A673 (cell line): ENCODE results near the gene FETUB. TPM values are rescaled to one million over a fixed set of nuclear protein-coding genes. Genes with fewer than 3 reads are reported as not detected.

ENCODE experiments used
- BruUV-seq: library from RNA; stranded (reverse); fragments of 400-500 nt; replicated peaks from 2 replicates; lab custom pipeline; 2021; lab: Mats Ljungman, UMichigan
- CTCF ChIA-PET: fragments of 300-600 bp; sonication (Branson Sonifier 250); formaldehyde crosslinking; loops from one replicate; lab custom pipeline; 2022; ENCODE audit warnings: antibody characterized with exemption; lab: Charles Lee
- POLR2A ChIA-PET: fragments of 300-600 bp; sonication (Branson Sonifier 250); formaldehyde crosslinking; loops from one replicate; lab custom pipeline; 2022; ENCODE audit warnings: antibody characterized with exemption; ENCODE audit not compliant: low non-redundant PET; lab: Charles Lee
- DNase-seq: peaks from one replicate; pipeline ENCODE4 v3.0.0-alpha.2; 2015; ENCODE audit warnings: low spot score
- H3K27ac ChIP-seq: fragments of 200-600 bp; sonication (generic); 2 replicates; pipeline ENCODE4 v1.5.1; 2016; ENCODE audit warnings: mixed run types, low read depth, mild to moderate bottlenecking, mixed read lengths, antibody characterized with exemption, low read length; ENCODE audit not compliant: poor library complexity, severe bottlenecking
- H3K27me3 ChIP-seq: fragments of 200-600 bp; sonication (generic); replicated peaks from 2 replicates; pipeline ENCODE4 v1.6.1; 2017; ENCODE audit warnings: mixed run types, low read depth, mild to moderate bottlenecking, mixed read lengths, antibody characterized with exemption, low read length; ENCODE audit not compliant: insufficient read depth, poor library complexity
- H3K36me3 ChIP-seq: fragments of 200-600 bp; sonication (generic); 2 replicates; pipeline ENCODE4 v1.6.1; 2016; ENCODE audit warnings: mixed run types, mild to moderate bottlenecking, mixed read lengths, antibody characterized with exemption, low read length; ENCODE audit not compliant: insufficient read depth, poor library complexity, severe bottlenecking
- H3K4me1 ChIP-seq: fragments of 200-600 bp; sonication (generic); 2 replicates; pipeline ENCODE4 v1.6.1; 2017; ENCODE audit warnings: mixed run types, mild to moderate bottlenecking, mixed read lengths, antibody characterized with exemption, low read length; ENCODE audit not compliant: insufficient read depth, poor library complexity, severe bottlenecking
- H3K4me3 ChIP-seq: fragments of 200-600 bp; sonication (generic); 2 replicates; pipeline ENCODE4 v1.5.1; 2016; ENCODE audit warnings: low read depth, mixed run types, mild to moderate bottlenecking, mixed read lengths, low read length; ENCODE audit not compliant: poor library complexity, severe bottlenecking
- H3K9me3 ChIP-seq: fragments of 200-600 bp; sonication (generic); 2 replicates; pipeline ENCODE4 v1.6.1; 2016; ENCODE audit warnings: mixed run types, low read depth, mild to moderate bottlenecking, mixed read lengths, antibody characterized with exemption, low read length; ENCODE audit not compliant: poor library complexity, severe bottlenecking
- EZH2 ChIP-seq: fragments of 200-600 bp; sonication (generic); IDR thresholded peaks from 2 replicates; pipeline ENCODE4 v1.6.1; 2017; ENCODE audit warnings: borderline replicate concordance, low read depth, mild to moderate bottlenecking, mixed read lengths, antibody characterized with exemption, low read length; ENCODE audit not compliant: poor library complexity, severe bottlenecking
- intact Hi-C: fragments of 100-400 bp; cut with micrococcal nuclease; formaldehyde crosslinking; loops from one replicate; pipeline ENCODE4 v1.10.0; 2022; ENCODE audit not compliant: unreplicated experiment
- total RNA-seq: library from RNA; stranded (reverse); gene quantifications from 2 replicates; pipeline ENCODE4 v1.2.3, GENCODE V29; 2021
- TF ChIP-seq, protein P1 (sequence below): fragments of 300-800, 200-600 bp; sonication (generic); conservative IDR thresholded peaks from 2 replicates; pipeline ENCODE4 v1.5.1; 2017; ENCODE audit warnings: low read depth, mild to moderate bottlenecking, antibody characterized with exemption, low read length, moderate library complexity, mixed read lengths

Gene FETUB
- total RNA-seq, 1 experiment from 2014 or later, result not detected

DNA sequence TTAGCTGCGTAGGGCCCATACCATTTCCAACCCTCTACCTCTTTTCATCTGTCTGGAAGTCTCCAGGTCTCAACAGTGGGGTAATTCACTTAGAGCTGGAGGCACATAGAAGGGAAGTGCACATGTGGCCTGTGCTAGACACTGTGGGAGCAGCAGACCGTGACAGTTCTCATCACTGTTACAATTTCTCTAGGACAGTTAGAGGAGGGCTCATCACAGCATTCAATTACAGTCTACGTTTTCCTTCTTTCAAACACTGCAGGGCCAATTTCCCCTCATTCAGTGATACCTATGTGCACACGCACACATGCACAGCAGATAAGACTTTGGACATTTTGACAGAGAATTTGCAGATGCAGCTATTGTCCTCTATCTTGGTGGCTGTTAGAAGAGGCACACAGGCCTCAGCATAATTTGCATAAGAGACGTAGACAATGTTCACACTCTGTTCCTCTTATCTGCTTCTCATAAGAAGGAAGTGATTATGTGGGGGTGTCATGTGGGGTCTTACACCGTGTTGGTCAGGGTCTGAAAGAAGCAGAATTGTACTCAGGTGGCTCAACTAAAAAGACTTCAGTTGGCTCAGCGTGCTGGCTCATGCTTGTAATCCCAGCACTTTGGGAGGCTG, 13.0 kb downstream of the FETUB start:
- TF ChIP-seq EZH2, result no peak
- TF ChIP-seq, protein P1, sequence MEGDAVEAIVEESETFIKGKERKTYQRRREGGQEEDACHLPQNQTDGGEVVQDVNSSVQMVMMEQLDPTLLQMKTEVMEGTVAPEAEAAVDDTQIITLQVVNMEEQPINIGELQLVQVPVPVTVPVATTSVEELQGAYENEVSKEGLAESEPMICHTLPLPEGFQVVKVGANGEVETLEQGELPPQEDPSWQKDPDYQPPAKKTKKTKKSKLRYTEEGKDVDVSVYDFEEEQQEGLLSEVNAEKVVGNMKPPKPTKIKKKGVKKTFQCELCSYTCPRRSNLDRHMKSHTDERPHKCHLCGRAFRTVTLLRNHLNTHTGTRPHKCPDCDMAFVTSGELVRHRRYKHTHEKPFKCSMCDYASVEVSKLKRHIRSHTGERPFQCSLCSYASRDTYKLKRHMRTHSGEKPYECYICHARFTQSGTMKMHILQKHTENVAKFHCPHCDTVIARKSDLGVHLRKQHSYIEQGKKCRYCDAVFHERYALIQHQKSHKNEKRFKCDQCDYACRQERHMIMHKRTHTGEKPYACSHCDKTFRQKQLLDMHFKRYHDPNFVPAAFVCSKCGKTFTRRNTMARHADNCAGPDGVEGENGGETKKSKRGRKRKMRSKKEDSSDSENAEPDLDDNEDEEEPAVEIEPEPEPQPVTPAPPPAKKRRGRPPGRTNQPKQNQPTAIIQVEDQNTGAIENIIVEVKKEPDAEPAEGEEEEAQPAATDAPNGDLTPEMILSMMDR, result no peak
- Histone ChIP-seq H3K9me3 (no peaks in the 10 kb centered on the region), H3K4me1 (no peaks in the 10 kb centered on the region), H3K27ac (no peak overlapping the region), H3K27me3 (peaks cover 4% of the 10 kb centered on the region), H3K4me3 (no peak overlapping the region), H3K36me3 (no peaks in the 10 kb centered on the region)
- CTCF ChIA-PET, result interaction anchor here (1.9 kb wide), 1 partner anchor 36 kb away, joined by 4 read pairs; no protein-coding TSS in a partner anchor
- no peak for DNase-seq
- BruUV-seq, result no TSS peak
- POLR2A ChIA-PET, result no interaction called here
- intact Hi-C loops, result no loop called here

DNA sequence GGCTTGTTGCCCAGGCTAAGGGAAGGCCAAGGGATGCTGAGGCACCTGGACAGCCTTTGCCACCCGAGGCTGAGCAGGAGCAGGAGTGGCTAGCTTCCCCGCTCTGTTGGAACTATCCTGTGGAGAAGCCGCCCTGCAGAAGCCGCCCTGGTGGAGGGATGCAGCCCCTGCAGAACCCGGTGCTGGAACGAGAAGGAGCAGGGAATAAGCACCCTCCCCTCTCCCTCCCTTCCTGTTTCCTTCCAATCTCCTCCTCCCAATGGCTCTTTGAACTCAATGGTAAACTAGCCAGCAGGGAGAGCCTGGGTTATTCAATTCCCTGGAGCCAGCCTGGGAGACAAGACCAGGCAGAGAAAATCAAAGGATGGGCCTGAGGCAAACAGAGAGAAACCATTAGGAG, 13.8 kb downstream of the FETUB start:
- Histone ChIP-seq H3K4me1 (no peaks in the 10 kb centered on the region), H3K27me3 (peaks cover 4% of the 10 kb centered on the region), H3K27ac (no peak overlapping the region), H3K36me3 (no peaks in the 10 kb centered on the region), H3K9me3 (no peaks in the 10 kb centered on the region), H3K4me3 (no peak overlapping the region)
- ChIA-PET CTCF (interaction anchor here (1.9 kb wide), 1 partner anchor 37 kb away, joined by 4 read pairs; no protein-coding TSS in a partner anchor), POLR2A (no interaction called here)
- BruUV-seq, result no TSS peak
- DNase-seq, result peak; percentile 49
- intact Hi-C loops, result no loop called here
- TF ChIP-seq, protein P1, result no peak; the same call in 1 of the 2 replicates
- TF ChIP-seq EZH2, result no peak

DNA sequence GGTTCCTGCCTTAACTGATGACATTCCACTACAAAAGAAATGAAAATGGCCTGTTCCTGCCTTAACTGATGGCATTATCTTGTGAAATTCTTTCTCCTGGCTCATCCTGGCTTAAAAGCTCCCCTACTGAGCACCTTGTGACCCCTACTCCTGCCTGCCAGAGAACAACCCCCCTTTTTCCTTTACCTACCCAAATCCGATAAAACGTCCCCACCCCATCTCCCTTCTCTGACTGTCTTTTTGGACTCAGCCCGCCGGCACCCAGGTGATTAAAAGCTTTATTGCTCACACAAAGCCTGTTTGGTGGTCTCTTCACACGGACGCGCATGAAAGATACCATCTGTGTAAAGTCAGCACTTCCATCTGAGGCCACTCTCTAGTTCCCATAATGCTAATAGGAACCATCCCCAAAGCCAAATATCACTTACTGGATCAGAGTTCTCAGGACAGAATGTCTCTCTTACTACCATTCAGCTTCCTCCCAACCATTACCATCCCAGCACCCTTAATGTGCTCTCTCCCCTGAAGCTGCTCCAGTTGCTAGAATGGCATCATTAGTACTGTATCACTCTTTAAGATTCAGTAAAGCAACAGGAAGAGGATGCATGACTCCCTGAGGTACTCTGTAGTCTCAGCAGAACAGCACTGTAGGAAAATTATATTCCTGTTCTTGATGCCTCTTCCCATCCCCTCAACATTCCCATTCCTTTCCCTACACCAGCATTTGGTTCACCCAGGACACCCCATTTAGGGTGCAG, 23.3 kb downstream of the FETUB start:
- TF ChIP-seq, protein P1, result no peak
- no peak for TF ChIP-seq EZH2
- Histone ChIP-seq H3K27me3 (peaks cover 3% of the 10 kb centered on the region), H3K4me3 (no peak overlapping the region), H3K4me1 (no peaks in the 10 kb centered on the region), H3K9me3 (no peaks in the 10 kb centered on the region), H3K36me3 (no peaks in the 10 kb centered on the region), H3K27ac (no peak overlapping the region)
- intact Hi-C loops, result no loop called here
- DNase-seq, result no peak
- BruUV-seq, result no TSS peak
- CTCF ChIA-PET, result no interaction called here
- POLR2A ChIA-PET, result no interaction called here
